Cardiac muscle cell (in vitro differentiated cells and primary cell): ENCODE results near the gene GPR82. TPM values are rescaled to one million over a fixed set of nuclear protein-coding genes. Genes with fewer than 3 reads are reported as not detected.
"Not testable (repeated sequence)": the region's sequence is repeated elsewhere in the genome, so short reads cannot be mapped to it uniquely, and the experiment has no call there.

Source experiments
- DNase-seq, 2 donors: peaks; one replicate each; pipeline versions ENCODE4 v3.0.0 to v3.0.0-alpha.2; 2010 to 2017; ENCODE audit warnings: low read depth in 1 of 2, low spot score in 1 of 2
- H3K27ac ChIP-seq: fragments of 200-600 bp; sonication (generic); 2 replicates; pipeline ENCODE4 v1.5.1; 2016
- H3K27me3 ChIP-seq: fragments of 200-600 bp; sonication (generic); 2 replicates; pipeline ENCODE4 v1.6.0; 2016; ENCODE audit warnings: control low read depth
- H3K36me3 ChIP-seq: fragments of 200-600 bp; sonication (generic); 2 replicates; pipeline ENCODE4 v1.5.1; 2016; ENCODE audit warnings: control low read depth
- H3K4me1 ChIP-seq: fragments of 200-600 bp; sonication (generic); 2 replicates; pipeline ENCODE4 v1.8.1; 2017; ENCODE audit warnings: low read depth, mild to moderate bottlenecking, mixed run types
- H3K4me3 ChIP-seq: fragments of 200-600 bp; sonication (generic); 2 replicates; pipeline ENCODE4 v1.5.1; 2016; ENCODE audit warnings: mild to moderate bottlenecking
- H3K9me3 ChIP-seq: fragments of 200-600 bp; sonication (generic); 2 replicates; pipeline ENCODE4 v1.5.1; 2017; ENCODE audit warnings: low read depth, mild to moderate bottlenecking, control low read depth
- CTCF ChIP-seq: IDR thresholded peaks from 2 replicates; pipeline ENCODE4 v1.5.1; 2012; ENCODE audit warnings: low read depth, mild to moderate bottlenecking, low read length
- polyA plus RNA-seq: library from polyadenylated mRNA; unstranded; fragments of >200 nt; fragmentation: Nextera tagmentation; extraction: Ambion mirVana; gene quantifications from 2 replicates; pipeline ENCODE4 v1.2.1, GENCODE V29; 2016
- total RNA-seq: library from RNA; depleted of rRNA; stranded (reverse); fragments of >200 nt; gene quantifications from 2 replicates; pipeline ENCODE4 v1.2.3, GENCODE V29; 2016

The GPR82 gene
- total and polyA plus RNA-seq, 2 experiments from 2014 or later, result 0.40 TPM; not detected in 1

GRCh38 chrX:41708486-41708885 lies 15.5 kb upstream of the GPR82 start:
- no peak overlapping the region for H3K27ac ChIP-seq
- H3K36me3 ChIP-seq, result no peaks in the 10 kb centered on the region
- DNase-seq, result no peak
- TF ChIP-seq CTCF, result no peak
- no peaks in the 10 kb centered on the region for H3K27me3 ChIP-seq
- no peaks in the 10 kb centered on the region for H3K4me1 ChIP-seq
- H3K9me3 ChIP-seq, result no peaks in the 10 kb centered on the region
- H3K4me3 ChIP-seq, result no peak overlapping the region

- no peaks in the 10 kb centered on the region for H3K27me3 ChIP-seq
Measured at GRCh38 chrX:41711021-41711667, 12.8 kb upstream of the GPR82 start.

GRCh38 chrX:41716222-41716621 lies 7.8 kb upstream of the GPR82 start:
- H3K4me3 ChIP-seq, result no peak overlapping the region
- TF ChIP-seq CTCF, result no peak
- H3K27me3 ChIP-seq, result no peaks in the 10 kb centered on the region

More at GRCh38 chrX:41711021-41711667, 12.8 kb upstream of the GPR82 start:
- Histone ChIP-seq H3K9me3 (no peaks in the 10 kb centered on the region), H3K27ac (no peak overlapping the region), H3K36me3 (no peaks in the 10 kb centered on the region), H3K4me1 (no peaks in the 10 kb centered on the region), H3K4me3 (no peak overlapping the region)
- TF ChIP-seq CTCF, result no peak
- DNase-seq, result no peak

GRCh38 chrX:41716767-41717473 lies 7.1 kb upstream of the GPR82 start:
- no peak overlapping the region for H3K27ac ChIP-seq
- no peak for DNase-seq
- no peaks in the 10 kb centered on the region for H3K4me1 ChIP-seq
- no peaks in the 10 kb centered on the region for H3K9me3 ChIP-seq
- H3K27me3 ChIP-seq, result no peaks in the 10 kb centered on the region
- no peaks in the 10 kb centered on the region for H3K36me3 ChIP-seq
- TF ChIP-seq CTCF, result no peak
- no peak overlapping the region for H3K4me3 ChIP-seq

More at GRCh38 chrX:41716222-41716621, 7.8 kb upstream of the GPR82 start:
- no peak overlapping the region for H3K27ac ChIP-seq
- H3K36me3 ChIP-seq, result no peaks in the 10 kb centered on the region
- no peaks in the 10 kb centered on the region for H3K4me1 ChIP-seq
- DNase-seq, result no peak
- no peaks in the 10 kb centered on the region for H3K9me3 ChIP-seq

GRCh38 chrX:41718481-41719235 lies 5.3 kb upstream of the GPR82 start:
- Histone ChIP-seq H3K27me3 (no peaks in the 10 kb centered on the region), H3K4me3 (no peak overlapping the region), H3K27ac (no peak overlapping the region), H3K36me3 (no peaks in the 10 kb centered on the region), H3K9me3 (no peaks in the 10 kb centered on the region), H3K4me1 (no peaks in the 10 kb centered on the region)
- TF ChIP-seq CTCF, result no peak
- DNase-seq, result no peak

- not testable (repeated sequence) for H3K27ac ChIP-seq, H3K27me3 ChIP-seq, DNase-seq, H3K4me1 ChIP-seq, H3K4me3 ChIP-seq, H3K36me3 ChIP-seq, H3K9me3 ChIP-seq
Measured at GRCh38 chrX:41719610-41720009, 4.4 kb upstream of the GPR82 start.
